HepG2 (cell line): Measurements from ENCODE around the gene SLC6A8. TPM values are rescaled to one million over a fixed set of nuclear protein-coding genes. Genes with fewer than 3 reads are reported as not detected.

Source experiments
- CEBPB ChIP-seq: IDR thresholded peaks from 2 replicates; pipeline ENCODE4 v1.6.1; 2011; ENCODE audit warnings: low read depth, low read length, improper control_type of control experiment, borderline replicate concordance
- FLYWCH1 ChIP-seq: sonication (generic); formaldehyde crosslinking; IDR thresholded peaks from 2 replicates; pipeline ENCODE4 v1.8.1; 2023; ENCODE audit warnings: mild to moderate bottlenecking, missing genetic modification reagents
- GPN1 ChIP-seq: sonication (generic); formaldehyde crosslinking; IDR thresholded peaks from 2 replicates; pipeline ENCODE4 v1.5.1; 2020; ENCODE audit warnings: missing genetic modification reagents, borderline replicate concordance
- HDAC1 ChIP-seq: sonication (generic); formaldehyde crosslinking; IDR thresholded peaks from 2 replicates; pipeline ENCODE4 v1.5.1; 2020; ENCODE audit warnings: mild to moderate bottlenecking, missing genetic modification reagents
- HNRNPUL1 ChIP-seq: fragments of 200-400 bp; formaldehyde crosslinking; IDR thresholded peaks from 2 replicates; pipeline ENCODE4 v1.6.1; 2017; ENCODE audit warnings: low read depth, mild to moderate bottlenecking, low read length, moderate library complexity
- KDM5A ChIP-seq: fragments of 200-600 bp; sonication (generic); IDR thresholded peaks from 2 replicates; pipeline ENCODE4 v1.7.0; 2018; ENCODE audit warnings: antibody characterized with exemption, mild to moderate bottlenecking, low read length, borderline replicate concordance
- MLLT10 ChIP-seq: sonication (generic); formaldehyde crosslinking; IDR thresholded peaks from 2 replicates; pipeline ENCODE4 v1.4.0; 2020; ENCODE audit warnings: missing genetic modification reagents
- PAX8 ChIP-seq: sonication (generic); formaldehyde crosslinking; IDR thresholded peaks from 2 replicates; pipeline ENCODE4 v1.8.0; 2022; ENCODE audit warnings: mild to moderate bottlenecking, missing genetic modification reagents, borderline replicate concordance
- REXO4 ChIP-seq: sonication (generic); formaldehyde crosslinking; IDR thresholded peaks from 2 replicates; pipeline ENCODE4 v1.8.0; 2022; ENCODE audit warnings: missing genetic modification reagents, mild to moderate bottlenecking, borderline replicate concordance
- RFXANK ChIP-seq: IDR thresholded peaks from 2 replicates; pipeline ENCODE4 v1.6.1; 2016
- SMAD1 ChIP-seq: sonication (generic); formaldehyde crosslinking; IDR thresholded peaks from 2 replicates; pipeline ENCODE4 v1.4.0; 2020; ENCODE audit warnings: missing genetic modification reagents, low read depth, mild to moderate bottlenecking, borderline replicate concordance
- SRSF4 ChIP-seq: fragments of 200-400 bp; formaldehyde crosslinking; IDR thresholded peaks from one replicate; pipeline ENCODE4 v1.6.1; 2018; ENCODE audit warnings: mild to moderate bottlenecking, low read depth, low read length, moderate library complexity; ENCODE audit not compliant: poor library complexity, severe bottlenecking
- TARDBP ChIP-seq: sonication (generic); formaldehyde crosslinking; IDR thresholded peaks from 2 replicates; pipeline ENCODE4 v1.8.0; 2022; ENCODE audit warnings: mild to moderate bottlenecking, missing genetic modification reagents
- ZNF121 ChIP-seq: sonication (generic); formaldehyde crosslinking; IDR thresholded peaks from 2 replicates; pipeline ENCODE4 v1.5.0; 2020; ENCODE audit warnings: mild to moderate bottlenecking, missing genetic modification reagents
- ZNF501 ChIP-seq: sonication (generic); formaldehyde crosslinking; IDR thresholded peaks from 2 replicates; pipeline ENCODE4 v1.5.1; 2020; ENCODE audit warnings: mild to moderate bottlenecking, moderate library complexity, missing genetic modification reagents
- ZNF530 ChIP-seq: sonication (generic); formaldehyde crosslinking; IDR thresholded peaks from 2 replicates; pipeline ENCODE4 v1.5.0; 2020; ENCODE audit warnings: low read depth, mild to moderate bottlenecking, missing genetic modification reagents
- ZNF615 ChIP-seq: sonication (generic); formaldehyde crosslinking; IDR thresholded peaks from 2 replicates; pipeline ENCODE4 v1.5.0; 2020; ENCODE audit warnings: mild to moderate bottlenecking, missing genetic modification reagents, borderline replicate concordance
- ZNF709 ChIP-seq: sonication (generic); formaldehyde crosslinking; IDR thresholded peaks from 2 replicates; pipeline ENCODE4 v1.5.0; 2020; ENCODE audit warnings: mild to moderate bottlenecking, missing genetic modification reagents
- polyA plus RNA-seq, 8 experiments: library from polyadenylated mRNA; depleted of rRNA in 3 of 8; stranded (reverse) in 7 of 8; unstranded in 1 of 8; fragments of >200 nt; fragmentation: Illumina TruSeq in 4 of 8; extraction: Trizol in 4 of 8; gene quantifications; 2 replicates each; pipeline versions ENCODE4 v1.2.1 to v1.2.3, GENCODE V29; 2011 to 2016; ENCODE audit warnings: low read depth in 4 of 8, missing spikeins in 1 of 8, mixed read lengths in 1 of 8; ENCODE audit not compliant: insufficient read depth in 1 of 8
- total RNA-seq, 5 experiments: library from RNA; depleted of rRNA; stranded (reverse); fragments of >200 nt; fragmentation: Illumina TruSeq; extraction: Trizol; gene quantifications; 2 replicates each; pipeline ENCODE4 v1.2.3, GENCODE V29; 2016; ENCODE audit warnings: low read depth in 1 of 5
- TF ChIP-seq, protein P1 (sequence below): sonication (generic); formaldehyde crosslinking; IDR thresholded peaks from 2 replicates; pipeline ENCODE4 v1.4.0; 2020; ENCODE audit warnings: mild to moderate bottlenecking, missing genetic modification reagents, borderline replicate concordance
- TF ChIP-seq, protein P2 (sequence below): sonication (generic); formaldehyde crosslinking; IDR thresholded peaks from 2 replicates; pipeline ENCODE4 v1.9.0; 2021; ENCODE audit warnings: missing genetic modification reagents, mild to moderate bottlenecking, borderline replicate concordance
- TF ChIP-seq, protein P3 (sequence below): sonication (generic); formaldehyde crosslinking; IDR thresholded peaks from 2 replicates; pipeline ENCODE4 v1.4.0; 2020; ENCODE audit warnings: mild to moderate bottlenecking, missing genetic modification reagents
- TF ChIP-seq, protein P4 (sequence below): sonication (generic); formaldehyde crosslinking; IDR thresholded peaks from 2 replicates; pipeline ENCODE4 v1.5.1; 2020; ENCODE audit warnings: missing genetic modification reagents, mild to moderate bottlenecking, borderline replicate concordance

SLC6A8 gene
- total and polyA plus RNA-seq, 2 of the 13 experiments (the other 11 are each of a cell fraction or from before 2014, with no cell fraction given) = 13.9 to 176 TPM

- TF ChIP-seq, protein P1, sequence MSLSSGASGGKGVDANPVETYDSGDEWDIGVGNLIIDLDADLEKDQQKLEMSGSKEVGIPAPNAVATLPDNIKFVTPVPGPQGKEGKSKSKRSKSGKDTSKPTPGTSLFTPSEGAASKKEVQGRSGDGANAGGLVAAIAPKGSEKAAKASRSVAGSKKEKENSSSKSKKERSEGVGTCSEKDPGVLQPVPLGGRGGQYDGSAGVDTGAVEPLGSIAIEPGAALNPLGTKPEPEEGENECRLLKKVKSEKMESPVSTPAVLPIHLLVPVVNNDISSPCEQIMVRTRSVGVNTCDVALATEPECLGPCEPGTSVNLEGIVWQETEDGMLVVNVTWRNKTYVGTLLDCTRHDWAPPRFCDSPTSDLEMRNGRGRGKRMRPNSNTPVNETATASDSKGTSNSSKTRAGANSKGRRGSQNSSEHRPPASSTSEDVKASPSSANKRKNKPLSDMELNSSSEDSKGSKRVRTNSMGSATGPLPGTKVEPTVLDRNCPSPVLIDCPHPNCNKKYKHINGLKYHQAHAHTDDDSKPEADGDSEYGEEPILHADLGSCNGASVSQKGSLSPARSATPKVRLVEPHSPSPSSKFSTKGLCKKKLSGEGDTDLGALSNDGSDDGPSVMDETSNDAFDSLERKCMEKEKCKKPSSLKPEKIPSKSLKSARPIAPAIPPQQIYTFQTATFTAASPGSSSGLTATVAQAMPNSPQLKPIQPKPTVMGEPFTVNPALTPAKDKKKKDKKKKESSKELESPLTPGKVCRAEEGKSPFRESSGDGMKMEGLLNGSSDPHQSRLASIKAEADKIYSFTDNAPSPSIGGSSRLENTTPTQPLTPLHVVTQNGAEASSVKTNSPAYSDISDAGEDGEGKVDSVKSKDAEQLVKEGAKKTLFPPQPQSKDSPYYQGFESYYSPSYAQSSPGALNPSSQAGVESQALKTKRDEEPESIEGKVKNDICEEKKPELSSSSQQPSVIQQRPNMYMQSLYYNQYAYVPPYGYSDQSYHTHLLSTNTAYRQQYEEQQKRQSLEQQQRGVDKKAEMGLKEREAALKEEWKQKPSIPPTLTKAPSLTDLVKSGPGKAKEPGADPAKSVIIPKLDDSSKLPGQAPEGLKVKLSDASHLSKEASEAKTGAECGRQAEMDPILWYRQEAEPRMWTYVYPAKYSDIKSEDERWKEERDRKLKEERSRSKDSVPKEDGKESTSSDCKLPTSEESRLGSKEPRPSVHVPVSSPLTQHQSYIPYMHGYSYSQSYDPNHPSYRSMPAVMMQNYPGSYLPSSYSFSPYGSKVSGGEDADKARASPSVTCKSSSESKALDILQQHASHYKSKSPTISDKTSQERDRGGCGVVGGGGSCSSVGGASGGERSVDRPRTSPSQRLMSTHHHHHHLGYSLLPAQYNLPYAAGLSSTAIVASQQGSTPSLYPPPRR (CRISPR knock-in tag) = no peak
- TF ChIP-seq HDAC1 (peak; percentile 73; the same call in 1 of the 2 replicates), ZNF615 (CRISPR knock-in tag) (no peak), FLYWCH1 (CRISPR knock-in tag) (no peak), RFXANK (no peak), CEBPB (no peak), ZNF501 (CRISPR knock-in tag) (no peak), REXO4 (CRISPR knock-in tag) (no peak), MLLT10 (CRISPR knock-in tag) (no peak), SMAD1 (CRISPR knock-in tag) (no peak), ZNF709 (CRISPR knock-in tag) (no peak), ZNF121 (CRISPR knock-in tag) (no peak), TARDBP (CRISPR knock-in tag) (peak; percentile 50; the same call in 1 of the 2 replicates), HNRNPUL1 (no peak), GPN1 (CRISPR knock-in tag) (no peak), PAX8 (CRISPR knock-in tag) (no peak), SRSF4 (no peak), ZNF530 (CRISPR knock-in tag) (no peak), KDM5A (no peak)
- TF ChIP-seq, protein P2, sequence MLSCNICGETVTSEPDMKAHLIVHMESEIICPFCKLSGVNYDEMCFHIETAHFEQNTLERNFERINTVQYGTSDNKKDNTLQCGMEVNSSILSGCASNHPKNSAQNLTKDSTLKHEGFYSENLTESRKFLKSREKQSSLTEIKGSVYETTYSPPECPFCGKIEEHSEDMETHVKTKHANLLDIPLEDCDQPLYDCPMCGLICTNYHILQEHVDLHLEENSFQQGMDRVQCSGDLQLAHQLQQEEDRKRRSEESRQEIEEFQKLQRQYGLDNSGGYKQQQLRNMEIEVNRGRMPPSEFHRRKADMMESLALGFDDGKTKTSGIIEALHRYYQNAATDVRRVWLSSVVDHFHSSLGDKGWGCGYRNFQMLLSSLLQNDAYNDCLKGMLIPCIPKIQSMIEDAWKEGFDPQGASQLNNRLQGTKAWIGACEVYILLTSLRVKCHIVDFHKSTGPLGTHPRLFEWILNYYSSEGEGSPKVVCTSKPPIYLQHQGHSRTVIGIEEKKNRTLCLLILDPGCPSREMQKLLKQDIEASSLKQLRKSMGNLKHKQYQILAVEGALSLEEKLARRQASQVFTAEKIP (CRISPR knock-in tag) = no peak
- TF ChIP-seq, protein P3, sequence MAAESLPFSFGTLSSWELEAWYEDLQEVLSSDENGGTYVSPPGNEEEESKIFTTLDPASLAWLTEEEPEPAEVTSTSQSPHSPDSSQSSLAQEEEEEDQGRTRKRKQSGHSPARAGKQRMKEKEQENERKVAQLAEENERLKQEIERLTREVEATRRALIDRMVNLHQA (CRISPR knock-in tag) = no peak
- TF ChIP-seq, protein P4, sequence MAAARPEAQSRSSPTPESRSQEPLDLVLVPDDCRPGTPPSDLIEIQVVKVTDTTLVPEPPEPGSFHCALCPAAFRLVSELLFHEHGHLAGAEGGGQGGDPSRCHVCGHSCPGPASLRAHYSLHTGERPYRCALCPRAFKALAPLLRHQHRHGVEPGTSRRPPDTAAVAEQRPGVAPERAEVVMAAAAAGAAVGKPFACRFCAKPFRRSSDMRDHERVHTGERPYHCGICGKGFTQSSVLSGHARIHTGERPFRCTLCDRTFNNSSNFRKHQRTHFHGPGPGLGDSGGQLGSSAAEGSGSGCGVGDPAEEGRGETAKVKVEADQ (CRISPR knock-in tag) = no peak
These were observed 35.9 kb downstream of the SLC6A8 start (continued) for GRCh38 chrX:153723351-153724251.
